ENCODE results near the gene STX16. TPM values are rescaled to one million over a fixed set of nuclear protein-coding genes. Genes with fewer than 3 reads are reported as not detected.

Gene STX16
- total and polyA plus RNA-seq, 8 donors = 50.4 to 105 (median 95.0) TPM

GRCh38 chr20:58716476-58717277 is 65.6 kb downstream of the STX16 start:
- DNase-seq (peak in 2 of 4 donors; percentile 19 to 68), ATAC-seq (no peak)
- Histone ChIP-seq H3K27ac (no peak overlapping the region), H3K4me1 (no peaks in the 10 kb centered on the region), H3K4me3 (no peak overlapping the region), H3K27me3 (peaks cover 0 to 21% of the 10 kb centered on the region in 2 donors), H3K9me3 (no peaks in the 10 kb centered on the region), H3K36me3 (peaks cover 0 to 27% of the 10 kb centered on the region in 2 donors)
- intact Hi-C loops (cut with DNase I) = no loop called here
- TF ChIP-seq, protein P1, sequence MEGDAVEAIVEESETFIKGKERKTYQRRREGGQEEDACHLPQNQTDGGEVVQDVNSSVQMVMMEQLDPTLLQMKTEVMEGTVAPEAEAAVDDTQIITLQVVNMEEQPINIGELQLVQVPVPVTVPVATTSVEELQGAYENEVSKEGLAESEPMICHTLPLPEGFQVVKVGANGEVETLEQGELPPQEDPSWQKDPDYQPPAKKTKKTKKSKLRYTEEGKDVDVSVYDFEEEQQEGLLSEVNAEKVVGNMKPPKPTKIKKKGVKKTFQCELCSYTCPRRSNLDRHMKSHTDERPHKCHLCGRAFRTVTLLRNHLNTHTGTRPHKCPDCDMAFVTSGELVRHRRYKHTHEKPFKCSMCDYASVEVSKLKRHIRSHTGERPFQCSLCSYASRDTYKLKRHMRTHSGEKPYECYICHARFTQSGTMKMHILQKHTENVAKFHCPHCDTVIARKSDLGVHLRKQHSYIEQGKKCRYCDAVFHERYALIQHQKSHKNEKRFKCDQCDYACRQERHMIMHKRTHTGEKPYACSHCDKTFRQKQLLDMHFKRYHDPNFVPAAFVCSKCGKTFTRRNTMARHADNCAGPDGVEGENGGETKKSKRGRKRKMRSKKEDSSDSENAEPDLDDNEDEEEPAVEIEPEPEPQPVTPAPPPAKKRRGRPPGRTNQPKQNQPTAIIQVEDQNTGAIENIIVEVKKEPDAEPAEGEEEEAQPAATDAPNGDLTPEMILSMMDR (IDR thresholded peaks at IDR 0.05) = no peak

DNA sequence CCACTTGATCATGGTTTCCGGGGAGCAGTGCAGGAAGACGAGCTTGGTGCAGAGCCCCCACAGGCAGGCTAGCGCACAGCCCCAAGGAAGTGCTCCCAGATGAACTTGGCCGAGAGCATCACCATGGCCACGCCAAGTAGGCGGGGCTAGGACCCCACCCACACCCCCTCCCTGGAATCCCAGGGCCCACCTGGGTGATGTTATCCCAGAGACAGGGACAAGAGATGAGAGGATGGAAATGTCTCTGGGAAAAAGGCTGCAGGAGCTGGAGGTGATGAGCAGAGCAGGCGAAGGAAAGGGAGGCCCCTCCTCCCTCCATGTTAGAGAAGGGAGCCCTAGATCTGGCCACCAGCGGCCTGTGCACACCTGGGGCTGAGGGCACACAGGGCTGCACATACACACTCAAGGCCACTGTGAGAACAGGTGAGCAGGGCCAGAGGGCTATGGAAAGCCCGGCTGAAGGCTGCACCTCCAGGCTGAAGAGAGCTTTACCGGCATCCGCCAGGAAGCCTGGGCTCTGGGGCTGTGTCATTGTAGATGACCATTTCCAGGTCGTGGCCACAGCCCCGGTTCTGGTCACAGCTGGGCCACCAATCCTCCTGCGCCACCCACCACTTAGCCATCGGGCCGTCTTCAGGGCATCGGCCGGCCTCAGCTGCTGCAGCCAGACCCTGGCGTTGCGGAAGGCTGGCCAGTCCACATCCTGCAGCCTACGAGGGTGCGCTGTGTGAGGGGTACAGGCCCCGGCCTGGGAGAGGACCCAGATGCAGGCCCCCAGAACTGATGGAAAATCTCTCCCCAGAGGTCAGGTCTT is 66.4 kb downstream of the STX16 start:
- Histone ChIP-seq H3K36me3 (peaks cover 0 to 27% of the 10 kb centered on the region in 2 donors), H3K4me3 (no peak overlapping the region), H3K4me1 (no peaks in the 10 kb centered on the region), H3K9me3 (no peaks in the 10 kb centered on the region), H3K27ac (no peak overlapping the region), H3K27me3 (peaks cover 0 to 29% of the 10 kb centered on the region in 2 donors)
- intact Hi-C loops (cut with DNase I) = no loop called here
- peak in 2 of 4 donors; percentile 24 to 67 for DNase-seq
- TF ChIP-seq, protein P1 (IDR thresholded peaks at IDR 0.05) = no peak
- no peak for ATAC-seq

DNA sequence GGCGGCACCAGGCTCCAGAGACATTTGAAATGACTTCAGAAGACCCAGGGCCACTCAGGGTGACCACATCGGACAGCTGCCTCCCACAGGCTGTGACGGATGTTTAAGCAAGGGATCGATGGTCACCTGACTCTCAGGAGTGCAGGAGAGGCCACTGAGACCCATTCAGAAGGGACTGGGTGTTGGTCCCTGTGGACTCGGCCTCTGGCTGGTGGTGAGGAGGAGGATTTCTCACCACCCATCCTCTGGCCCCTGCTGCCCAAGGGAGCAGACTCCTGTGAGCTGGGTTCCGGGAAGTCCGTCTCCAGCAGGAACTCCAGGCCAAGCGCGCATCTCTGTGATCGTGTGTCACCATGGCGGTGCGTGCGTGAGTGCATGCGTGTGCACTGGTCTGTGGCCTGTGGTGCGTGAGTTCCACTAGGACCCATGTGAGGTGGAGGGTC is 67.1 kb downstream of the STX16 start:
- peak in 2 of 4 donors; percentile 27 to 61 for DNase-seq
- ATAC-seq = no peak
- no peaks in the 10 kb centered on the region for H3K4me1 ChIP-seq
- peaks cover 0 to 36% of the 10 kb centered on the region in 2 donors for H3K27me3 ChIP-seq
- intact Hi-C loops (cut with DNase I) = no loop called here
- no peak overlapping the region for H3K4me3 ChIP-seq
- H3K36me3 ChIP-seq = peaks cover 0 to 27% of the 10 kb centered on the region in 2 donors
- H3K27ac ChIP-seq = no peak overlapping the region
- TF ChIP-seq, protein P1 (IDR thresholded peaks at IDR 0.05) = no peak
- no peaks in the 10 kb centered on the region for H3K9me3 ChIP-seq

DNA sequence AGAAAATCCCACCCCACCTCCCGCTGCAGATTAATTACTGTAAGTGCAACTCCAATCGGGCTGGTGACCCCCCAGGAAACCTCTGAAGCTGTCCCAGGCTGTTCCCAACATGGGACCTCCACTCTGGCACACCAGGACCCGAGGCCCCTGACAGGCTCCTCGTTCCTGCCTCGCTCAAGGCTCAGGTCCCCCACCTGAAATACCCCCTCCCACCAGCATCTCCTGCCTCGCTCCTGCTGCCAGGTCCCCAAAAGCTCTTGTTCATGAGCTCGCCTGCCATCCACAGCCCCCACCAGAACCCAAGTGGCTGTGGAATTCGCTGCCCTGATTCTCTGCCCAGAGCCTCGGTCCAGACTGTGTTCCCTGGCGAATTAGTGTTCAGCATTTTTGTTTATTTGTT is 67.6 kb downstream of the STX16 start:
- TF ChIP-seq, protein P1 (IDR thresholded peaks at IDR 0.05) = no peak
- no peak overlapping the region for H3K27ac ChIP-seq
- no peaks in the 10 kb centered on the region for H3K9me3 ChIP-seq
- H3K4me1 ChIP-seq = no peaks in the 10 kb centered on the region
- peaks cover 0 to 41% of the 10 kb centered on the region in 2 donors for H3K27me3 ChIP-seq
- H3K4me3 ChIP-seq = no peak overlapping the region
- H3K36me3 ChIP-seq = peaks cover 0 to 26% of the 10 kb centered on the region in 2 donors
- intact Hi-C loops (cut with DNase I) = no loop called here
- DNase-seq (peak in 2 of 4 donors; percentile 11 to 37), ATAC-seq (no peak)

GRCh38 chr20:58719258-58719657 is 68.2 kb downstream of the STX16 start:
- ATAC-seq (no peak), DNase-seq (peak in 2 of 4 donors; percentile 19 to 49)
- TF ChIP-seq, protein P1 (IDR thresholded peaks at IDR 0.05) = no peak
- H3K9me3 ChIP-seq = no peaks in the 10 kb centered on the region
- intact Hi-C loops (cut with DNase I) = no loop called here
- peaks cover 0 to 45% of the 10 kb centered on the region in 2 donors for H3K27me3 ChIP-seq
- no peaks in the 10 kb centered on the region for H3K4me1 ChIP-seq
- peaks cover 0 to 21% of the 10 kb centered on the region in 2 donors for H3K36me3 ChIP-seq
- H3K27ac ChIP-seq = no peak overlapping the region
- H3K4me3 ChIP-seq = no peak overlapping the region
